OCI-LY3 (cell line): ENCODE results near the gene NAP1L1.
A peak's percentile ranks its signal among the peaks of the same experiment; 100 is the strongest.

Experiments used
- H2AFZ ChIP-seq: fragments of 200-600, 300-600 bp; shearing (Covaris generic); 2 replicates; pipeline ENCODE4 v1.6.0; 2014; ENCODE audit warnings: antibody characterized with exemption, low read depth, low read length
- H3K27ac ChIP-seq: fragments of 200-600, 300-600 bp; sonication (generic); 2 replicates; pipeline ENCODE4 v1.5.1; 2014; ENCODE audit warnings: mild to moderate bottlenecking, low read length, moderate library complexity, mixed read lengths
- H3K27me3 ChIP-seq: fragments of 200-600, 300-600 bp; sonication (generic); 2 replicates; pipeline ENCODE4 v1.6.1; 2014; ENCODE audit warnings: low read depth, low read length, mixed read lengths
- H3K36me3 ChIP-seq: fragments of 200-600, 300-600 bp; sonication (generic); replicated peaks from 2 replicates; pipeline ENCODE3; 2014; ENCODE audit warnings: low read depth, low read length, mixed read lengths
- H3K4me1 ChIP-seq: fragments of 300-600, 200-600 bp; sonication (generic); 2 replicates; pipeline ENCODE4 v1.6.1; 2014; ENCODE audit warnings: low read length, mixed read lengths
- H3K4me2 ChIP-seq: fragments of 200-600, 300-600 bp; sonication (generic); 2 replicates; pipeline ENCODE4 v1.6.1; 2014; ENCODE audit warnings: low read length, mixed read lengths
- H3K4me3 ChIP-seq: fragments of 300-600, 200-600 bp; sonication (generic); 2 replicates; pipeline ENCODE4 v1.5.1; 2014; ENCODE audit warnings: antibody characterized with exemption, mild to moderate bottlenecking, low read length, moderate library complexity
- H3K79me2 ChIP-seq: fragments of 300-600, 200-600 bp; shearing (Covaris generic); 2 replicates; pipeline ENCODE4 v1.6.1; 2014; ENCODE audit warnings: mild to moderate bottlenecking, low read length, mixed read lengths
- H3K9ac ChIP-seq: fragments of 300-600, 200-600 bp; shearing (Covaris generic); 2 replicates; pipeline ENCODE4 v1.6.0; 2014; ENCODE audit warnings: mild to moderate bottlenecking, low read length, moderate library complexity
- H3K9me3 ChIP-seq: fragments of 200-600, 300-600 bp; shearing (Covaris generic); 2 replicates; pipeline ENCODE4 v1.6.1; 2014; ENCODE audit warnings: low read length, mixed read lengths; ENCODE audit not compliant: insufficient read depth
- H4K20me1 ChIP-seq: fragments of 200-600, 300-600 bp; sonication (generic); 2 replicates; pipeline ENCODE4 v1.6.1; 2016; ENCODE audit warnings: low read length, mixed read lengths; ENCODE audit not compliant: insufficient read depth
- EZH2phosphoT487 ChIP-seq: fragments of 200-600 bp; shearing (Covaris generic); IDR thresholded peaks from 2 replicates; pipeline ENCODE4 v1.6.1; 2018; ENCODE audit warnings: antibody characterized with exemption, mixed run types, low read depth
- TF ChIP-seq, protein P1 (sequence below): fragments of 200-600, 300-600 bp; sonication (generic); IDR thresholded peaks from 2 replicates; pipeline ENCODE4 v1.5.1; 2014; ENCODE audit warnings: antibody characterized with exemption, low read length, low read depth

NAP1L1 gene

DNA sequence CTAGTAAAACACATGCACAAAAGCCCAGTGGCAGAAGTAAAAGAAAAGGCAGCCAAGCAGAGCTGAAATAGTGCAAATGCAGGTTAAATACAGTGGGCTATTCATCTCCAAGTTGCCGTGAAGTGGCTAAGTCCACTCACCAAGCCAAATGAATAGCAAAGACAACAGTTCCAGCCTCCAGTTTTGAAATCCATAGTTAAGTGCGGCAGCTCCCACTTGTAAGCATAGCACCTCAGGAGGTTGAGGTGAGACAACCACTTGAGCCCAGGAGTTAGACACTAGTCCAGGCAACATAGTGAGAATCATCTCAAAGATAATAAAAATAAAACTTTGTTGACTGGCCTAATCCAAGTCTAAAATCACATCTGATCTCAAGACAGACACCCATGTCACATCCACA, 43.1 kb downstream of the NAP1L1 start:
- Histone ChIP-seq H3K36me3 (peaks cover 19% of the 10 kb centered on the region), H3K27me3 (no peaks in the 10 kb centered on the region), H3K79me2 (no peaks in the 10 kb centered on the region), H3K4me1 (0 out of 2 replicates have a peak, but pooled peaks cover 5% of the 10 kb centered on the region), H4K20me1 (no peaks in the 10 kb centered on the region), H3K9ac (no peak overlapping the region), H3K4me3 (no peak overlapping the region), H2AFZ (no peak overlapping the region), H3K9me3 (no peaks in the 10 kb centered on the region), H3K4me2 (no peak overlapping the region), H3K27ac (no peak overlapping the region)
- no peak for TF ChIP-seq EZH2phosphoT487
- TF ChIP-seq, protein P1, sequence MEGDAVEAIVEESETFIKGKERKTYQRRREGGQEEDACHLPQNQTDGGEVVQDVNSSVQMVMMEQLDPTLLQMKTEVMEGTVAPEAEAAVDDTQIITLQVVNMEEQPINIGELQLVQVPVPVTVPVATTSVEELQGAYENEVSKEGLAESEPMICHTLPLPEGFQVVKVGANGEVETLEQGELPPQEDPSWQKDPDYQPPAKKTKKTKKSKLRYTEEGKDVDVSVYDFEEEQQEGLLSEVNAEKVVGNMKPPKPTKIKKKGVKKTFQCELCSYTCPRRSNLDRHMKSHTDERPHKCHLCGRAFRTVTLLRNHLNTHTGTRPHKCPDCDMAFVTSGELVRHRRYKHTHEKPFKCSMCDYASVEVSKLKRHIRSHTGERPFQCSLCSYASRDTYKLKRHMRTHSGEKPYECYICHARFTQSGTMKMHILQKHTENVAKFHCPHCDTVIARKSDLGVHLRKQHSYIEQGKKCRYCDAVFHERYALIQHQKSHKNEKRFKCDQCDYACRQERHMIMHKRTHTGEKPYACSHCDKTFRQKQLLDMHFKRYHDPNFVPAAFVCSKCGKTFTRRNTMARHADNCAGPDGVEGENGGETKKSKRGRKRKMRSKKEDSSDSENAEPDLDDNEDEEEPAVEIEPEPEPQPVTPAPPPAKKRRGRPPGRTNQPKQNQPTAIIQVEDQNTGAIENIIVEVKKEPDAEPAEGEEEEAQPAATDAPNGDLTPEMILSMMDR, result no peak

DNA sequence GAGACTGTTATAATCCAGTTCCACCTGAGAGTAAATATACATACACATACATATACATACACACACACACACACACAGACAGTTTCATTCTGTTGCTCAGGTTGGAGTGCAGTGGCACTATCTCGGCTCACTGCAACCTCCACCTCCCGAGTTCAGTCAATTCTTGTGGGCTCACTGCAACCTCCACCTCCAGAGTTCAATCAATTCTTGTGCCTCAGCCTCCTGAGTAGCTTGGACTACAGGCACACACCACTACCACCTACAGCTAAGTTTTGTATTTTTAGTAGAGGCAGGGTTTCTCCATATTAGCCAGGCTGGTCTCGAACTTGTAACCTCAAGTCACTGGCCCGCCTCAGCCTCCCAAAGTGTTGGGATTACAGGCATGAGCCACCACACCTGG, 44.0 kb downstream of the NAP1L1 start:
- Histone ChIP-seq H3K9ac (no peak overlapping the region), H3K27me3 (no peaks in the 10 kb centered on the region), H2AFZ (no peak overlapping the region), H4K20me1 (no peaks in the 10 kb centered on the region), H3K79me2 (no peaks in the 10 kb centered on the region), H3K4me3 (no peak overlapping the region), H3K9me3 (no peaks in the 10 kb centered on the region), H3K27ac (no peak overlapping the region), H3K4me2 (no peak overlapping the region), H3K4me1 (0 out of 2 replicates have a peak, but pooled peaks cover 5% of the 10 kb centered on the region), H3K36me3 (peaks cover 17% of the 10 kb centered on the region)
- TF ChIP-seq, protein P1, result no peak
- no peak for TF ChIP-seq EZH2phosphoT487

DNA sequence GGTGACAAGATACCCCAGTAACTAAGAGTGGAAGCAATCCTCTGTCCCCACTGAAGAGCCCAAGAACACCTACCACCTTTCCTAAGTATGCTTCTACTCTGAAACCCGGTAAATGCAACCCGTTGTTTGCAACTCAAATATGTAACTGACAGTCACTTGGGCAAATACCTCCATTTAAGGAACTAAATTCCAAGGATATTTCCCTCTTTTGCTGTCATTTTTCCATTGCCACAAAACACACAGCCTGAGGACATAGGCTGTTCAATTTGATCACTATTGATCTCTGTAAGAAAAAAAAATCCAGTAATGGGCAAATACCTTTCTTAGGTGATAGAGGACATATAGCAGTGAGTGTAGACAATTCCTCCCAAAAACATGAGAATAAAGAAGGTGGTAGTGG, 46.3 kb downstream of the NAP1L1 start:
- Histone ChIP-seq H3K4me3 (no peak overlapping the region), H4K20me1 (no peaks in the 10 kb centered on the region), H3K36me3 (no peaks in the 10 kb centered on the region), H3K4me1 (peaks cover 6% of the 10 kb centered on the region; the same call in 1 of the 2 replicates), H3K9ac (no peak overlapping the region), H3K27me3 (no peaks in the 10 kb centered on the region), H3K79me2 (no peaks in the 10 kb centered on the region), H3K27ac (no peak overlapping the region), H3K4me2 (no peak overlapping the region), H2AFZ (no peak overlapping the region), H3K9me3 (no peaks in the 10 kb centered on the region)
- TF ChIP-seq, protein P1, result no peak
- TF ChIP-seq EZH2phosphoT487, result no peak

DNA sequence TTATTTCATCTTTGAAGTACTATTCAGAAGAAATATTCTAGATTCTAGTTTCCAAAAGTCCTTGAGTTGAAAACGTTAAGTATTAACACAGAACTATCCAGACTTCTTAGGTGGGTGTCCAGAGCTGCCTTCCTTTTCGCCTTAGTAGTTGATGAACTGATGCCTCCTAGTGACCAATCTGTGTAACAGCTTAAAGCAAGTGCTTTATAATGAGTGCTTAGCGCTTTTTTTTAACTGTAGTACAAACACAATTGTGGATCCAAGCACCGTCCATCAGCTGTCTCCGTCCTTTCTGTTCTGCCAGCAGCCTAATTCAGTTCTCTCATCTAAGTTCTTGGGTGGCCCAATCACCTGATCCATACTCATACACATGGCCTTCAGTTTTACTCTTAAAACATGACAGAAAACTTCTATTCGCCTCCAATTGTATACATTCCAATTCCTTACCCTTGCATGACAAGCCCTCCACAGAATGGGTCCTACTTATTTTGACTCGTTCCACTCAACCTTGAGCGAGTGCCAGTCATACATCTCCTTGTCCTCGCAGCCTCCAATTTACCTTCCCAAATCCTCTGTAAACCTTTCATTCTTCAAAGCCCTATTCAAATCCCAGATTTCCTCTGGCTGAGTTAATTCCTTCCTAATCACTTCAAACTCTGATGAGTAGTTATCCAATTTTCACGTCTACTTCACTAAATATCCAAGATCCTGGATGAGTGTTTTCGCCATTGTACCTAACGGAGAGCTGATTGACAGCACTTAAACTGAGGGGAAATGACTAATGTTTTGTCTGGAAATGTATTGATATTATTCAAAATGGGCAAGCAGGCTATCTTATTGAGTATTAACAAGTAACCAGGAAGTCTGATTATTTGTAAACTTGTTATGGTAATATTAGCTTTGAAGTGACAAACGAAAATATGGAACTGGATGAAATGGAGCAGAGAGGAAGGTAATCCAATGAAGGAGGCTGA, 47.1 kb downstream of the NAP1L1 start:
- no peak overlapping the region for H3K9ac ChIP-seq
- no peak overlapping the region for H3K27ac ChIP-seq
- no peaks in the 10 kb centered on the region for H3K79me2 ChIP-seq
- peaks cover 14% of the 10 kb centered on the region for H3K4me1 ChIP-seq
- H3K36me3 ChIP-seq, result no peaks in the 10 kb centered on the region
- H3K4me2 ChIP-seq, result no peak overlapping the region
- H3K9me3 ChIP-seq, result no peaks in the 10 kb centered on the region
- H4K20me1 ChIP-seq, result no peaks in the 10 kb centered on the region
- H2AFZ ChIP-seq, result no peak overlapping the region
- H3K27me3 ChIP-seq, result no peaks in the 10 kb centered on the region
- no peak overlapping the region for H3K4me3 ChIP-seq
- no peak for TF ChIP-seq EZH2phosphoT487
- TF ChIP-seq, protein P1, result peak; percentile 90
